Pancreas (tissue), 10 donors: ENCODE data around the gene PRG2. TPM values are rescaled to one million over a fixed set of nuclear protein-coding genes. Genes with fewer than 3 reads are reported as not detected.

Experiments used
- ATAC-seq, 4 donors: fragments of 200-7000 bp; cut with Tn5 transposase; one replicate each; pipeline versions ENCODE4 v1.8.0 to v1.9.1; 2020; ENCODE audit warnings: mild to moderate bottlenecking in 4 of 4, moderate library complexity in 4 of 4
- DNase-seq, 6 donors: peaks; one replicate each; pipeline ENCODE4 v3.0.0-alpha.2; 2020
- FAIRE-seq: peaks from 2 replicates; lab custom pipeline; 2012; peaks lifted over from hg19 to GRCh38; lab: Jason Lieb, UNC
- H3K27ac ChIP-seq, 4 donors: fragments of 200-600 bp; sonication (generic); 1 replicate in 3 of 4; 2 replicates in 1 of 4; pipeline versions ENCODE4 v1.5.0 to v1.8.0; 2020
- H3K27me3 ChIP-seq, 4 donors: fragments of 200-600 bp; one replicate each; pipeline ENCODE4 v1.8.0; 2021
- H3K36me3 ChIP-seq, 3 donors: fragments of 200-600 bp; sonication (generic) in 1 of 3; one replicate each; pipeline versions ENCODE4 v1.5.0 to v1.8.0; 2020 to 2021
- H3K4me1 ChIP-seq, 3 donors: fragments of 200-600 bp; one replicate each; pipeline ENCODE4 v1.8.0; 2021
- H3K4me3 ChIP-seq, 4 donors: fragments of 200-600 bp; sonication (generic) in 2 of 4; one replicate each; pipeline versions ENCODE4 v1.5.0 to v1.8.0; 2020 to 2021
- H3K9me3 ChIP-seq, 4 donors: fragments of 200-600 bp; one replicate each; pipeline ENCODE4 v1.8.0; 2021
- WGBS, 2 donors: extraction: QIAGEN DNeasy Blood & Tissue Kit; methylation state at CpG; one replicate each; pipeline ENCODE4 v1.1.7; 2013; 5-methylcytosine and 5-hydroxymethylcytosine counted together
- intact Hi-C, 3 donors: fragments of 100-400 bp; cut with DNase I; formaldehyde crosslinking; loops; one replicate each; pipeline versions ENCODE4 v1.11.1 to v1.14.2; 2022
- polyA plus RNA-seq, 2 donors: library from polyadenylated mRNA; stranded (reverse); fragments of 200-250 nt; gene quantifications; one replicate each; pipeline ENCODE4 v1.2.3, GENCODE V29; 2013
- total RNA-seq, 6 donors: library from RNA; stranded (reverse); fragmentation: NEBNext Ultra II Directional in 4 of 6; extraction: Animal tissue kit (Norgen Biotek cat#: 25700) in 4 of 6; gene quantifications; one replicate each; pipeline versions ENCODE4 v1.2.1 to v1.2.4, GENCODE V29; 2021 to 2023
- TF ChIP-seq, protein P1 (sequence below), 4 donors: fragments of 200-600 bp; sonication (generic) in 3 of 4; IDR thresholded peaks; one replicate each; pipeline versions ENCODE4 v1.5.0 to v1.8.0; 2021; ENCODE audit warnings: antibody characterized with exemption in 4 of 4
- donor health status: healthy with polysubstance abuse.
- donor health status: DM: no; HTN: no; CAD: no; lungs with moderate emphysema.
- donor health status: DM: no; HTN: no; CAD: no.
- donor health status: control.
- donor health status: control.
- donor health status: Bipolar disorder and iron deficiency.
- donor health status: DM: yes; HTN: yes; CAD: no.
- donor health status: DM: no; HTN: no; CAD: no.
- donor health status: DM: no; HTN: no; CAD: no.
- donor health status: DM: yes; HTN: yes; CAD: no.

Gene PRG2
- total and polyA plus RNA-seq, 8 donors: 0.57 to 0.96 TPM; not detected in 6

GRCh38 chr11:57386178-57386940, 4.1 kb downstream of the PRG2 start:
- TF ChIP-seq, protein P1, sequence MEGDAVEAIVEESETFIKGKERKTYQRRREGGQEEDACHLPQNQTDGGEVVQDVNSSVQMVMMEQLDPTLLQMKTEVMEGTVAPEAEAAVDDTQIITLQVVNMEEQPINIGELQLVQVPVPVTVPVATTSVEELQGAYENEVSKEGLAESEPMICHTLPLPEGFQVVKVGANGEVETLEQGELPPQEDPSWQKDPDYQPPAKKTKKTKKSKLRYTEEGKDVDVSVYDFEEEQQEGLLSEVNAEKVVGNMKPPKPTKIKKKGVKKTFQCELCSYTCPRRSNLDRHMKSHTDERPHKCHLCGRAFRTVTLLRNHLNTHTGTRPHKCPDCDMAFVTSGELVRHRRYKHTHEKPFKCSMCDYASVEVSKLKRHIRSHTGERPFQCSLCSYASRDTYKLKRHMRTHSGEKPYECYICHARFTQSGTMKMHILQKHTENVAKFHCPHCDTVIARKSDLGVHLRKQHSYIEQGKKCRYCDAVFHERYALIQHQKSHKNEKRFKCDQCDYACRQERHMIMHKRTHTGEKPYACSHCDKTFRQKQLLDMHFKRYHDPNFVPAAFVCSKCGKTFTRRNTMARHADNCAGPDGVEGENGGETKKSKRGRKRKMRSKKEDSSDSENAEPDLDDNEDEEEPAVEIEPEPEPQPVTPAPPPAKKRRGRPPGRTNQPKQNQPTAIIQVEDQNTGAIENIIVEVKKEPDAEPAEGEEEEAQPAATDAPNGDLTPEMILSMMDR (IDR thresholded peaks at IDR 0.05): no peak
- WGBS, 2 donors: 69 to 74% methylated on average over 5 of the region's 5 CpGs
- Histone ChIP-seq H3K36me3 (no peaks in the 10 kb centered on the region), H3K4me1 (no peaks in the 10 kb centered on the region), H3K4me3 (no peak overlapping the region), H3K27me3 (no peaks in the 10 kb centered on the region), H3K27ac (no peak overlapping the region), H3K9me3 (no peaks in the 10 kb centered on the region)
- ATAC-seq (peak in 1 of 4 donors; percentile 15), FAIRE-seq (no peak), DNase-seq (no peak)
- intact Hi-C loops: no loop called here

DNA sequence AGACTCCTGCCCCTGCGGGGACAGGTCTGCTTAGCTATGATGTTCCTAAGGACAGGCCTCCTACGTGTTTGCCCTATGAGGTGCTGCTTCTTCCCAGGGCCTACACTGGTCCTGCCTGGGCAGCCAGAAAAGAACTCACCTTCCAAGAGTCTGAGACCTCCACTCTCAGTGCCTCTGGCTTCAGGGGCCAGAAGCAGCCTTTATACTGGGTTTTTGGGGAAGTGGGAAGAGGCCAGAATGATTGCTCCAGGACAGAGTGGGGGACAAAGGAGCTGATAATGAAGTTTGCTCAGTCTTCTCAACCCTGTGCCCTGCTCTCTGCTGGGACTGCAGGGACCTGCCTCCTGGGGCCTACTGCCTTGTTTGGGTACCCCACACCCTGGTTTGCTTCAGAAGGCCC, 9.5 kb downstream of the PRG2 start, which contains the start of gene PRG3:
Gene PRG3, minus strand, starts transcription at position 176 of the 400 bp plus-strand sequence. CDS start 442 bp downstream, outside the sequence.
- intact Hi-C loops: no loop called here
- FAIRE-seq (no peak), ATAC-seq (no peak), DNase-seq (no peak)
- Histone ChIP-seq H3K9me3 (no peaks in the 10 kb centered on the region), H3K27ac (no peak within 1 kb of the TSS), H3K4me1 (no peaks in the 10 kb centered on the region), H3K36me3 (no peaks in the 10 kb centered on the region), H3K4me3 (no peak within 1 kb of the TSS), H3K27me3 (no peaks in the 10 kb centered on the region)
- 86 to 87% methylated on average over 2 of the region's 2 CpGs for WGBS, 2 donors
- TF ChIP-seq, protein P1 (IDR thresholded peaks at IDR 0.05): no peak

GRCh38 chr11:57379732-57380131, 10.7 kb downstream of the PRG2 start:
- Histone ChIP-seq H3K36me3 (no peaks in the 10 kb centered on the region), H3K27ac (no peak overlapping the region), H3K4me3 (no peak overlapping the region), H3K4me1 (no peaks in the 10 kb centered on the region), H3K9me3 (no peaks in the 10 kb centered on the region), H3K27me3 (no peaks in the 10 kb centered on the region)
- ATAC-seq (peak in 1 of 4 donors; percentile 25), FAIRE-seq (no peak), DNase-seq (no peak)
- WGBS, 2 donors: 20 to 26% methylated on average over 9 to 10 of the region's 10 CpGs
- TF ChIP-seq, protein P1 (IDR thresholded peaks at IDR 0.05): no peak
- intact Hi-C loops: no loop called here

DNA sequence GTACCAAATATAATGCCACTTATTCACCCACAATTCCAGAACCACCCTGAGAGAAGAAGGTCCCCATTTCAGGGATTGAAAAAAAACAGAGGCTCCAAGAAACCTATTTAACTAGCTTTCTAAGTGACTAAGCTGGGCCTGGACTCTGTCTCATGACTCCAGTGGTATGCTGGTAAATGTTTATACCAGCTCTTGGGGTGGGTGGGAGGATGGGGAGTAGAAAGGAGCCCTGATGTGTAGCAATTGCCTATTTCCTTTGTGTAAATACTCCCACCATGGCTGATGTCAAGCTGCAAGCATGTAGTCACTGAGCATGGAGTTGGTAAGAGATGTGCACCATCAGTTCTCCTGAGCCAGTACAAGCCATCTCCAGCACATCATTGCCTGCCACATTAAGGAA, 12.3 kb downstream of the PRG2 start:
- intact Hi-C loops: no loop called here
- no peak for ATAC-seq
- no peak for FAIRE-seq

More for the DNA sequence above, 12.3 kb downstream of the PRG2 start:
- no peak overlapping the region for H3K4me3 ChIP-seq
- H3K9me3 ChIP-seq: no peaks in the 10 kb centered on the region
- H3K27ac ChIP-seq: no peak overlapping the region
- TF ChIP-seq, protein P1 (IDR thresholded peaks at IDR 0.05): no peak
- H3K27me3 ChIP-seq: no peaks in the 10 kb centered on the region
- DNase-seq: no peak
- no peaks in the 10 kb centered on the region for H3K4me1 ChIP-seq
- no peaks in the 10 kb centered on the region for H3K36me3 ChIP-seq
